ENCODE measurements around the gene LSM14B. TPM values are rescaled to one million over a fixed set of nuclear protein-coding genes. Genes with fewer than 3 reads are reported as not detected.

The LSM14B gene
- 23.4 to 27.6 TPM (median 26.1 TPM) in 5 replicates for total RNA-seq (2022; extraction: Qiagen RNA extraction)

GRCh38 chr20:62121776-62122653, at the start of gene LSM14B:
Gene LSM14B (plus strand): TSS chr20:62122475. CDS start chr20:62122667, 192 bp downstream.

GRCh38 chr20:62143081-62143956, 21.0 kb downstream of the LSM14B start, which contains the start of the genes PSMA7 and SS18L1:
Gene PSMA7 (minus strand): TSS chr20:62143394. CDS start chr20:62143303, 91 bp downstream.
Gene SS18L1 (plus strand): TSS chr20:62143769. CDS start chr20:62143821, 52 bp downstream.

GRCh38 chr20:62182469-62183425, 60.5 kb downstream of the LSM14B start, which contains the start of gene MTG2:
Gene MTG2 (plus strand): TSS chr20:62183028. CDS start chr20:62193421, 10,393 bp downstream.

Other genes starting within 250 kb of the LSM14B start
- gene TAF4, start 56.6 kb upstream of the LSM14B start, total RNA-seq (2022; extraction: Qiagen RNA extraction): 15.3 to 18.4 TPM (median 15.4 TPM) in 5 replicates
- gene PSMA7, start 20.9 kb downstream of the LSM14B start, total RNA-seq (2022; extraction: Qiagen RNA extraction): 494 to 584 TPM (median 580 TPM) in 5 replicates
- gene SS18L1, start 21.3 kb downstream of the LSM14B start, total RNA-seq (2022; extraction: Qiagen RNA extraction): 6.8 to 10.1 TPM (median 8.6 TPM) in 5 replicates
- gene MTG2, start 60.6 kb downstream of the LSM14B start, total RNA-seq (2022; extraction: Qiagen RNA extraction): 30.6 to 40.7 TPM (median 36.1 TPM) in 5 replicates
- gene HRH3, start 97.8 kb downstream of the LSM14B start, total RNA-seq (2022; extraction: Qiagen RNA extraction): 0.02 TPM in 1 of 5 replicates, not detected in the others
- 18.0 to 21.2 TPM (median 19.5 TPM) in 5 replicates for gene OSBPL2, start 116.0 kb downstream of the LSM14B start, total RNA-seq (2022; extraction: Qiagen RNA extraction)
- gene ADRM1, start 180.5 kb downstream of the LSM14B start, total RNA-seq (2022; extraction: Qiagen RNA extraction): 164 to 195 TPM (median 193 TPM) in 5 replicates
- gene LAMA5, start 244.8 kb downstream of the LSM14B start, total RNA-seq (2022; extraction: Qiagen RNA extraction): 233 to 461 TPM (median 419 TPM) in 5 replicates

All from A549 treated with AZD2906 at 1 μM for 4 hours (cell line).